ENCODE measurements around the gene PI4KA. TPM values are rescaled to one million over a fixed set of nuclear protein-coding genes. Genes with fewer than 3 reads are reported as not detected.
"Not testable (repeated sequence)": the region's sequence is repeated elsewhere in the genome, so short reads cannot be mapped to it uniquely, and the experiment has no call there.

Gene PI4KA
- total and polyA plus RNA-seq, 2 experiments from 2014 or later, result 83.7 to 85.2 TPM

DNA sequence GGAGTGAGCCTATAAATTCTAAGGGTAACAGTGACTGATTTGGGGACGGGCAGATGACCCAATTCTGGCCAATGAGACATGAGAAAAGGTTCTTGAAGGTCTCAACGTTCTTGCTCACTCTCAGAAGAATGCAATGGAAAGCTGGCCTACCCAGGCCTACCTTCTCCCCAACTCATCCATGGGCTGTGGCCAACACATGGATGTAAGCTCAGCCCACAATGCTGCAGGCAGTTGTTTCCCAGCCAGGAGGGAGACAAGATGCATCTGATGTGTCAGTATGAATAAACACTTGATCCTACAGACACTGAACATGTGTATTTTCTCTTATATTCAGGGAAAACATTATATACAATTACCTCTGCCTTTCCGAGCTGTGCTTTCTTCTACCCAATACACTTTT is 24.4 kb downstream of the PI4KA start:
- Histone ChIP-seq H3K36me3 (peaks cover 8% of the 10 kb centered on the region), H3K27ac (no peak overlapping the region), H3K9me3 (ENCODE audit: low read depth) (no peaks in the 10 kb centered on the region), H3K4me3 (no peak overlapping the region), H3K27me3 (no peaks in the 10 kb centered on the region), H3K4me1 (ENCODE audit: low read depth) (no peaks in the 10 kb centered on the region)
- no peak for DNase-seq (ENCODE audit: low read depth in 1 of 2, low spot score in 1 of 2)
- TF ChIP-seq, protein P1, sequence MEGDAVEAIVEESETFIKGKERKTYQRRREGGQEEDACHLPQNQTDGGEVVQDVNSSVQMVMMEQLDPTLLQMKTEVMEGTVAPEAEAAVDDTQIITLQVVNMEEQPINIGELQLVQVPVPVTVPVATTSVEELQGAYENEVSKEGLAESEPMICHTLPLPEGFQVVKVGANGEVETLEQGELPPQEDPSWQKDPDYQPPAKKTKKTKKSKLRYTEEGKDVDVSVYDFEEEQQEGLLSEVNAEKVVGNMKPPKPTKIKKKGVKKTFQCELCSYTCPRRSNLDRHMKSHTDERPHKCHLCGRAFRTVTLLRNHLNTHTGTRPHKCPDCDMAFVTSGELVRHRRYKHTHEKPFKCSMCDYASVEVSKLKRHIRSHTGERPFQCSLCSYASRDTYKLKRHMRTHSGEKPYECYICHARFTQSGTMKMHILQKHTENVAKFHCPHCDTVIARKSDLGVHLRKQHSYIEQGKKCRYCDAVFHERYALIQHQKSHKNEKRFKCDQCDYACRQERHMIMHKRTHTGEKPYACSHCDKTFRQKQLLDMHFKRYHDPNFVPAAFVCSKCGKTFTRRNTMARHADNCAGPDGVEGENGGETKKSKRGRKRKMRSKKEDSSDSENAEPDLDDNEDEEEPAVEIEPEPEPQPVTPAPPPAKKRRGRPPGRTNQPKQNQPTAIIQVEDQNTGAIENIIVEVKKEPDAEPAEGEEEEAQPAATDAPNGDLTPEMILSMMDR (IDR thresholded peaks at IDR 0.05; ENCODE audit: low read depth, low read length), result no peak

DNA sequence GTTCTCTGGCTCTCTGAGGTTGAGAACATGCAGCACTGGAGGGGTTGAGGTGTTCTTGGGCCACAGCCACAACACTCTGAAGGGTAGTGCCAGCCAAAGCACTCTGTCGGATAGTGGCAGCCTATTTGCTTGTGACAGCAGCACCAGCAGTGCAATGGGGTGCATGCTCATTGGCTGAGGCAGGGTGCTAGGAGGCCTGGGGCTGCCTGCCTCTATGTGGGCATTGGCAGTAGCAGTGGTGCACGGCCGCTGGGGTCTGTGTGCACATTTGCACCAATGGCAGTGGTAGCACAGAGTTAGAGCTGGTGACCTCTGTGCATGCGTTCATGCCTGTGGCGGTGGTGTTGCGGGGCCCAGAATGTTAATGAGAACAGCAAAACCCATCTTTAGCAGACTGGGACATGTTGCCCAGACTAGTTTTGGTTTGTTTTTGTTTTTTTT is 25.4 kb downstream of the PI4KA start:
- no peak for DNase-seq (ENCODE audit: low read depth in 1 of 2, low spot score in 1 of 2)
- no peaks in the 10 kb centered on the region for H3K27me3 ChIP-seq
- H3K4me3 ChIP-seq, result no peak overlapping the region
- H3K9me3 ChIP-seq (ENCODE audit: low read depth), result no peaks in the 10 kb centered on the region
- TF ChIP-seq, protein P1 (IDR thresholded peaks at IDR 0.05; ENCODE audit: low read depth, low read length), result no peak
- no peaks in the 10 kb centered on the region for H3K4me1 ChIP-seq (ENCODE audit: low read depth)
- no peak overlapping the region for H3K27ac ChIP-seq
- H3K36me3 ChIP-seq, result peaks cover 8% of the 10 kb centered on the region

DNA sequence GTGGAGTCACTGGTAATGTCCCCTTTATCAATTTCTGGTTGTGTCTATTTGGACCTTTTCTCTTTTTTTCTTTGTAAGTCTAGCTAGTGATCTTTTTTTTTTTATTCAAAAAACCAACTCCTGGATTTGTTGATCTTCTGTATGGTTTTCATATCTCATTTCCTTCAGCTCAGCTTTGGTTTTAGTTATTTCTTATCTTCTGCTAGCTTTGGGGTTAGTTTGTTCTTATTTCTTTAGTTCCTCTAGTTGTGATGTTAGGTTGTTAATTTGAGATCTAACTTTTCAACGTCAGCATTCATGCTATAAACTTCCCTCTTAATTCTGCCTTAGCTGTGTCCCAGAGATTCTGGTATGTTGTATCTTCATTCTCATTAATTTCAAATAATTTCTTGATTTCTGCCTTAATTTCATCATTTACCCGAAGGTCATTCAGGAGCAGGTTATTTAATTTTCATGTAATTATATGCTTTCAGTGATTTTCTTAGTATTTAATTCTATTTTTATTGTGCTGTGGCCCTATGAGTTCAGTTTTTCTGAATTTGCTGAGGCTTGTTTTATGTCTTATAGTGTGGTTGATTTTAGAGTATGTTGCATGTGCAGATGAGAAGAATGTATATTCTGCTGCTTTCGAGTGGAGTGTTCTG is 29.0 kb downstream of the PI4KA start:
- TF ChIP-seq, protein P1 (IDR thresholded peaks at IDR 0.05; ENCODE audit: low read depth, low read length), result no peak
- Histone ChIP-seq H3K9me3 (ENCODE audit: low read depth) (no peaks in the 10 kb centered on the region), H3K27ac (no peak overlapping the region), H3K4me3 (no peak overlapping the region), H3K4me1 (ENCODE audit: low read depth) (no peaks in the 10 kb centered on the region), H3K27me3 (no peaks in the 10 kb centered on the region), H3K36me3 (peaks cover 8% of the 10 kb centered on the region)
- DNase-seq (ENCODE audit: low read depth in 1 of 2, low spot score in 1 of 2), result no peak

DNA sequence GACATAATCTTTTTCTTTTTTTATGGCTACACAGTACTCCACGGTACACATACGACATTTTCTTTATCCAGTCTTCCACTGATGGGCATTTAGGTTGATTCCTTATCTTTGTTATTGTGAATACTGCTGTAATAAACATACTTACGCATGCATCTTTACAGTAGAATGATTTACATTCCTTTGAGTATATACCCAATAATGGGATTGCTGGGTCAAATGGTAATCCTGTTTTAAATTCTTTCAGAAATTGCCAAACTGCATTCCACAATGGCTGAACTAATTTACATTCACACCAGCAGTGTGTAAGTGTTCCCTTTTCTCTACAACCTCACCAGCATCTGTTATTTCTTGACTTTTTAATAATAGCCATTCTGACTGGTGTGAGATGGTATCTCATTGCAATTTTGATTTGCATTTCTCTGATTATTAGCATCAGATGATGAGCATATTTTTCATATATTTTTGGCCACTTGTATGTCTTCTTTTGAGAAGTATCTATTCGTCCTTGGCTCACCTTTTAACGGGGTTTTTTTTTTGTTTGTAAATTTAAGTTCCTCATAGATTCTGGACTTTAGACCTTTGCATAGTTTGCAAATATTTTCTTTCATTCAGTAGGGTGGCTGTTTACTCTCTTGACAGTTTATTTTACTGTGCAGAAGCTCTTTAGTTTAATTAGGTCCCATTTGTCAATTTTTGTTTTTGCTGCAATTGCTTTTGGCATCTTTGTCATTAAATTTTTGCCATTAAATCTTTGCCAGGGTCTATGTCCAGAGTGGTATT is 32.0 kb downstream of the PI4KA start:
- not testable (repeated sequence) for DNase-seq (ENCODE audit: low read depth in 1 of 2, low spot score in 1 of 2); H3K4me3 ChIP-seq; H3K4me1 ChIP-seq (ENCODE audit: low read depth); H3K27ac ChIP-seq; H3K27me3 ChIP-seq; H3K9me3 ChIP-seq (ENCODE audit: low read depth)
- peaks cover 13% of the 10 kb centered on the region for H3K36me3 ChIP-seq

GRCh38 chr22:20825624-20826023 is 33.0 kb downstream of the PI4KA start:
- no peaks in the 10 kb centered on the region for H3K27me3 ChIP-seq
- H3K9me3 ChIP-seq (ENCODE audit: low read depth), result no peaks in the 10 kb centered on the region
- no peak overlapping the region for H3K4me3 ChIP-seq
- H3K27ac ChIP-seq, result no peak overlapping the region
- TF ChIP-seq, protein P1 (IDR thresholded peaks at IDR 0.05; ENCODE audit: low read depth, low read length), result no peak
- H3K4me1 ChIP-seq (ENCODE audit: low read depth), result no peaks in the 10 kb centered on the region
- H3K36me3 ChIP-seq, result peaks cover 13% of the 10 kb centered on the region
- no peak for DNase-seq (ENCODE audit: low read depth in 1 of 2, low spot score in 1 of 2)

DNA sequence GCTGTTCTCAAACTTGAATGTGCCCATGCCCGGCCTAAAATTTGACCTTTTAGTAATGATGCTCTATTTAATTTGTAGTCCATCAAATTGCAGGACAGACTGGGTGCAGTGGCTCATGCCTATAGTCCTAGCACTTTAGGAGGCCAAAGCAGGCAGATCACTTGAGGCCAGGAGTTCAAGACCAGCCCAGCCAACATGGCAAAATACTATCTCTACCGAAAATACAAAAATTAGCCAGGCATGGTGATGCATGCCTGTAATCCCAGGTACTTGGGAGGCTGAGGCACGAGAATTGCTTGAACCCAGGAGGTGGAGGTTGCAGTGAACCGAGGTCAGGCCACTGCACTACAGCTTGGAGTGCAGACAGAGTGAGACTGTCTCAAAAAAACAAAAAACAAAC is 33.4 kb downstream of the PI4KA start:
- not testable (repeated sequence) for H3K4me1 ChIP-seq (ENCODE audit: low read depth); DNase-seq (ENCODE audit: low read depth in 1 of 2, low spot score in 1 of 2); H3K27ac ChIP-seq; H3K9me3 ChIP-seq (ENCODE audit: low read depth); H3K27me3 ChIP-seq; H3K4me3 ChIP-seq
- peaks cover 12% of the 10 kb centered on the region for H3K36me3 ChIP-seq

All from cardiac muscle cell (in vitro differentiated cells and primary cell).